Mesodermal cell (in vitro differentiated cells): ENCODE data around the gene TRAPPC2B.
A peak's percentile ranks its signal among the peaks of the same experiment; 100 is the strongest.

Experiments
- H3K27ac ChIP-seq: 2 replicates; pipeline ENCODE4 v1.7.0; 2013; ENCODE audit warnings: mild to moderate bottlenecking, low read depth, low read length, moderate library complexity; ENCODE audit not compliant: severe bottlenecking
- H3K36me3 ChIP-seq: 2 replicates; pipeline ENCODE4 v1.7.1; 2013; ENCODE audit warnings: mild to moderate bottlenecking, low read length, moderate library complexity; ENCODE audit not compliant: control insufficient read depth, insufficient read depth
- H3K4me1 ChIP-seq: one replicate; pipeline ENCODE4 v1.7.1; 2013; ENCODE audit warnings: mild to moderate bottlenecking, low read length; ENCODE audit not compliant: insufficient read depth, control insufficient read depth, poor library complexity, severe bottlenecking
- H3K4me3 ChIP-seq: 2 replicates; pipeline ENCODE4 v1.7.0; 2013; ENCODE audit warnings: low read length, control low read depth, mild to moderate bottlenecking; ENCODE audit not compliant: insufficient read depth, poor library complexity, severe bottlenecking; ENCODE audit errors: extremely low read depth
- H3K9me3 ChIP-seq: 2 replicates; pipeline ENCODE4 v1.7.1; 2013; ENCODE audit warnings: mild to moderate bottlenecking, low read length, moderate library complexity; ENCODE audit not compliant: control insufficient read depth
- WGBS, 2 experiments: methylation state at CpG; one replicate each; pipeline ENCODE4 v1.1.5; 2013; ENCODE audit warnings: missing lambda C conversion rate in 2 of 2; ENCODE audit not compliant: insufficient coverage in 2 of 2; 5-methylcytosine and 5-hydroxymethylcytosine counted together

TRAPPC2B gene

DNA sequence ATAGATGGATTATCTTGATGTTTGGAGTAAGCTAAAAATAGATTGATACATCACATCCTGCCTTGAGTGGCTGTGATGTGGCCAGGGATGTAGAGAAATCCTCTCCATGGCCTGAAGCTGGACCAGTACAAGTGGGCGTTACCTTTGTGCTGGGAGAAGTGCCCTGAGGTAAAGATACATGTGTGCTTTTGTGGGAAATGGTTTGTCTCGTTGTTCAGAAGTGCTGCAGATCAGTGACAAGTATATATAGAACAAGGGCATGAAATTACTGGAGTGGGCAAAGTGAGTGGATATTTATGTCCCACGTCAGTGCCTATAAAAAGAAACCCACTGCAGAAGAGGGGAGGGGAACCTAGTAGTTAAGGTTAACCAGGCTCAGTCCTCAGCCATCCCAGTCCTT lies 24.5 kb upstream of the TRAPPC2B start:
- Histone ChIP-seq H3K9me3 (no peaks in the 10 kb centered on the region), H3K36me3 (no peaks in the 10 kb centered on the region), H3K4me1 (no peaks in the 10 kb centered on the region), H3K4me3 (no peak overlapping the region), H3K27ac (no peak overlapping the region)
- 71 to 82% methylated on average over 1 to 2 of the region's 3 CpGs for WGBS, 2 experiments

DNA sequence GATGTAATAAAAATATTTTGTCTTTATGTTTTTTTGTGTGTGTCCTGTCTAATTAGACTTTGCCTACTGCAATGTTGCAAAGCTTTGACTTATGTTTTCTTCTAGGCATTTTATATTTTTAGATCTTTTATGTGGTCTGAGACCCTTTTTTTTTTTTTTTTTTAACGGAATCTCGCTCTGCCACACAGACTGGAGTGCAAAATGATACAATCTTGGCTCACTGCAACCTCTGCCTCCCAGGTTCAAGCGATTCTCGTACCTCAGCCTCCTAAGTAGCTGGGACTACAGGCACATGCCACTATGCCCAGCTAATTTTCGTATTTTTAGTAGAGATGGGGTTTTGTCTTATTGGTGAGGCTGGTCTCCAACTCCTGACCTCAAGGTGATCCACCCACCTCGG lies 20.8 kb upstream of the TRAPPC2B start:
- no peak overlapping the region for H3K27ac ChIP-seq
- H3K36me3 ChIP-seq = no peaks in the 10 kb centered on the region
- H3K4me1 ChIP-seq = no peaks in the 10 kb centered on the region
- WGBS, 2 experiments = 77 to 78% methylated on average over 3 to 5 of the region's 6 CpGs
- no peak overlapping the region for H3K4me3 ChIP-seq
- H3K9me3 ChIP-seq = no peaks in the 10 kb centered on the region

DNA sequence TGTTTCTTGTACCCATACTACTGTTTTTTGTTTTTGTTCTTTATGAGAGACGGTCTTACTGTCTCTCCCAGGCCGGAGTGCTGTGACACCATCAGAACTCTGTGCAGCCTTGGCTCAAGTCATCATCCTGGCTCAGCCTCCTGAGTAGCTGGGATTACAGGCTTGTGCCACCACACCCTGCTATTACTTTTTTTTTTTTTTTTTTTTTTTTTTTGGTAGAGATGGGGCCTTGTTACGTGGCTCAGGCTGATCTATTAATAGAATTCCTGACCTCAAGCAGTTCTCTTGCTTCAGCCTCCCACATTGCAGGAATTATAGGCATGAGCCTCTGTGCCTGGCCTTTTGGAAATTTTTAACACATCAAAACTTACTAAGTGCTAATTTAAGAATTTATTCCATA lies 15.2 kb upstream of the TRAPPC2B start:
- H3K27ac ChIP-seq = no peak overlapping the region
- no peak overlapping the region for H3K4me3 ChIP-seq
- H3K4me1 ChIP-seq = no peaks in the 10 kb centered on the region
- no CpG with 5 or more reads among the region's 3 CpGs for whole genome bisulfite sequencing, 2 experiments
- peaks cover 8% of the 10 kb centered on the region for H3K36me3 ChIP-seq
- H3K9me3 ChIP-seq = no peaks in the 10 kb centered on the region

DNA sequence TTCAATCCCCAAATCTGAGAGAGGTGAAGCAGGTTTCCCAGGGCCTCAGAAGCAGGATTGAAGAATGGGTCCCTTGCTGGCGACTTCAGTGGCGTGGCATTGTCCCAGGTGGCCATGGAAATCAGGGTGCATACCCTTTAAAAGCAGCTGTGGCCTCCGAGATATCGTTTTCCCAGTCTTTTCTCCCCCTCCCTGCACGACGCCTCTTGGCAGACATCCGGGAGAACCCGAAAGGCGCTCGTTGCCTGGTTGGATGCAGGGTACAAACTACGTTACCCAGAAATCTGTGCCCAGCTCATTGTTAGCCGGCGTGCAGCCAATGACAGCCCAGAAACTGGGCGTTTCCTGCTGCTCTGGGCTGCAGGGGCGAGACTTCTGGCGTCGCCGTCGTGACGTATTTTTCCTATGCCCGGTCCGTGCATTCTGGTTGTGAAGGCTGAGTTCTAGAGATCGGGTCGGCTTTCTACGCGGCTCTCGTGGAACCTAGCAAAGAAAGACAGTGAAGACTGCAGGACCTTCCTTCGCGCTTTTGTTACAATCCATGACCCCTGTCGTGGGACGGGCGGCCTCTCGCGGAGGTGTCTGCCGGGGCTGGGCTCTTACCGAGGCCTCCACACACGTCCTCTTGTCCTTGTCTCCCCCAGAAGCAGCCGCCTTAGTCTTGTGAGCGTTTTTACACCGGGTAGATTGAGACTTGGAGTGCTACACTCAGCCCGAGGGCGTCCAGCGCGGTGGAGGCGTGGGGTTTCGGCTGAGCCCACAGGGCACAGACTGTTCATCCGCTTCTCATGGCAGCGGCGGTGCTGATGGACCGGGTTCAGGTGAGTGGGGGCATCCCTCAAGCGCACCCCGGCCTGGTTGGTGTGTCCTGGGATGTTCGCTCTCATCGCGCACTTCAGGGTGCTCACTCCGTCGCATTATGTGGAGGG lies 12.2 kb upstream of the TRAPPC2B start, which contains the start of gene ZNF304:
ZNF304 (plus strand) TSS at position 395 of the 929 bp plus-strand sequence; CDS start at position 789, 394 bp downstream.
- no peaks in the 10 kb centered on the region for H3K4me1 ChIP-seq
- peaks cover 37% of the 10 kb centered on the region for H3K36me3 ChIP-seq
- H3K9me3 ChIP-seq = no peaks in the 10 kb centered on the region
- WGBS, 2 experiments = 1% methylated on average over 39 to 56 of the region's 57 CpGs
- peak within 1 kb of the TSS; percentile 97 for H3K4me3 ChIP-seq
- peak within 1 kb of the TSS; percentile 71 for H3K27ac ChIP-seq

DNA sequence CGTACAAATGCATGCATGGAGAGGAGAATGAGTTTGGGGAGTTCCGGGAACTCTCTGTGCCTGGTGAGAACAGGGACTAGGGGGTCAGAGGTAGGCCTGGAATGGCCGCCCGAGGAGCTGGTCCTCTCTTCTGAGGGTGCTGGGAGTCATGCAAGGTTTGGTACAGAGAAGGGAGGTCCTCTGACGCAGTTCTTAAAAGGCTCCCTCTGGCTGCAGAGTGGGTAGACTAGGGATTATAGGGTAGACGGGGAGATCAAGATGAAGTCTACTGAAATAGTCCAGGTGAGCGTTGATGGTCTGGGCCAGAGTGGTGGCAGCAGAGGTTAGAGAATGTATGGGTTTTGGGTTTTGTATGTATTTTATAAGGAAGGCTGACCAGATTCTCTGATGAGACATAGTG lies 11.5 kb upstream of the TRAPPC2B start:
- H3K27ac ChIP-seq = peak overlapping the region; percentile 71
- H3K9me3 ChIP-seq = no peaks in the 10 kb centered on the region
- no peaks in the 10 kb centered on the region for H3K4me1 ChIP-seq
- WGBS, 2 experiments = 24 to 36% methylated on average over 6 to 7 of the region's 7 CpGs
- H3K36me3 ChIP-seq = peaks cover 44% of the 10 kb centered on the region
- peak overlapping the region; percentile 97 for H3K4me3 ChIP-seq

DNA sequence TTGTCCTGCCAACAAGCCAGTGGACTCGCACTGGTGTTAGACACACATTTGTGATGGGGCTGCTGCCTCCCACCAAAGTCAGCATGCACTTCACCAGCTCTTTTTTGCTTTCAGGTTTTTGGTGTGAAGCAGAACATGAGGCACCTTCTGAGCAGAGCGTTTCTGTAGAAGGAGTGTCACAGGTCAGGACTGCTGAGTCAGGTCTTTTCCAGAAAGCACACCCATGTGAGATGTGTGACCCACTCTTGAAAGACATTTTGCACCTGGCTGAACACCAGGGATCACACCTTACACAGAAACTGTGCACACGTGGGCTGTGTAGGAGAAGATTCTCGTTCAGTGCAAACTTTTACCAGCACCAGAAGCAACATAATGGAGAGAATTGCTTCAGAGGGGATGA lies 7.4 kb upstream of the TRAPPC2B start:
- H3K4me1 ChIP-seq = no peaks in the 10 kb centered on the region
- H3K9me3 ChIP-seq = no peaks in the 10 kb centered on the region
- H3K27ac ChIP-seq = no peak overlapping the region
- WGBS, 2 experiments = 91 to 100% methylated on average over 2 to 3 of the region's 4 CpGs
- peaks cover 62% of the 10 kb centered on the region for H3K36me3 ChIP-seq
- no peak overlapping the region for H3K4me3 ChIP-seq

DNA sequence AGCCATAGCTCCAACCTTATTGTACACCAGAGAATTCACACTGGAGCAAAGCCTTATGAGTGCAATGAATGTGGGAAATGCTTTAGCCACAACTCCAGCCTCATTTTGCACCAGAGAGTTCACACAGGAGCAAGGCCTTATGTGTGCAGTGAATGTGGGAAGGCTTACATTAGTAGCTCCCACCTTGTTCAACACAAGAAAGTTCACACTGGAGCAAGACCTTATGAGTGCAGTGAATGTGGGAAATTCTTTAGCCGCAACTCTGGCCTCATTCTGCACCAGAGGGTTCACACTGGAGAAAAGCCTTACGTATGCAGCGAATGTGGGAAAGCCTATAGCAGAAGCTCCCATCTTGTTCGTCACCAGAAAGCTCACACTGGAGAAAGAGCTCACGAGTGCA lies 5.9 kb upstream of the TRAPPC2B start:
- H3K36me3 ChIP-seq = peaks cover 61% of the 10 kb centered on the region
- no peaks in the 10 kb centered on the region for H3K4me1 ChIP-seq
- 95 to 96% methylated on average over 5 of the region's 5 CpGs for WGBS, 2 experiments
- no peak overlapping the region for H3K4me3 ChIP-seq
- H3K9me3 ChIP-seq = no peaks in the 10 kb centered on the region
- no peak overlapping the region for H3K27ac ChIP-seq

DNA sequence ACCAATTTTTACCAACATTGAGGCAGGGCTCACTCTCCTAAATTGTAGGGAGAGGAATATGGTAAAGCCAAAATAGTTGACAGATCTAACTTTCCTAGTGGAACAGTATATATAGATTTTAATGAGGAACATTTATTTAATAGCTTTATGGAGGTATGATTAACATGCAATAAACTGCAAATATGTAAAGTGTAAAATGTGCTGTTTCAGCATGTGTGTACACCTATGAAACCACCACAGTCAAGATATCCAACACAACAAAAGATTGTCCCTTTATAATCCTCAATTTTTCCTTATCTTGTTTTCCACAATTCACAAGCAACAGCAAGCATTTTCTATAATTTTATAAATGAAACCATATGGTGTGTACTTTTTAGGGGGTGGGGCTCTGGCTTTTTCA lies 4.1 kb upstream of the TRAPPC2B start:
- H3K36me3 ChIP-seq = peaks cover 43% of the 10 kb centered on the region
- no peak overlapping the region for H3K27ac ChIP-seq
- H3K9me3 ChIP-seq = no peaks in the 10 kb centered on the region
- H3K4me3 ChIP-seq = no peak overlapping the region
- H3K4me1 ChIP-seq = no peaks in the 10 kb centered on the region

DNA sequence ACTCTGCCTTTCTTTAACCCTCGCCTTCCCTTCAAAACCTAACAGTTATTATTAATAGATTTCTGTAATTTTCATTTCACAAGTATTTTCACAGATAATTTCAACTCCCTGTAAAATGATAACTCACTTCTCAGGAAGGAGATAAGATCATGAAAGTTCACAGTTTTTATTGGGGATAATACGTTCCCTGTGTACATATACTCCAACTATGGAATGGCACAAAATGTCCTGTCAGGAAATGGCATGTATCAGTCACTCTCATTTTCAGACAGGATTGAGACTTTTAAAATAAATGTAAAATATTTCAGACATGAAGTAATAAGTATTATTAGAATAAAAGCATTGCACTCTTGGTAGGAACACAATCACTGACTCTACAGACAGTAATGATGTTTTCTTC lies 932 bp upstream of the TRAPPC2B start:
- H3K9me3 ChIP-seq = no peaks in the 10 kb centered on the region
- H3K4me1 ChIP-seq = no peaks in the 10 kb centered on the region
- H3K36me3 ChIP-seq = peaks cover 15% of the 10 kb centered on the region
- peak overlapping the region; percentile 85 for H3K27ac ChIP-seq
- WGBS, 2 experiments = 100% methylated on average over 1 of the region's 2 CpGs; no CpG with 5 or more reads in 1 of the 2 experiments
- peak overlapping the region; percentile 72 for H3K4me3 ChIP-seq

DNA sequence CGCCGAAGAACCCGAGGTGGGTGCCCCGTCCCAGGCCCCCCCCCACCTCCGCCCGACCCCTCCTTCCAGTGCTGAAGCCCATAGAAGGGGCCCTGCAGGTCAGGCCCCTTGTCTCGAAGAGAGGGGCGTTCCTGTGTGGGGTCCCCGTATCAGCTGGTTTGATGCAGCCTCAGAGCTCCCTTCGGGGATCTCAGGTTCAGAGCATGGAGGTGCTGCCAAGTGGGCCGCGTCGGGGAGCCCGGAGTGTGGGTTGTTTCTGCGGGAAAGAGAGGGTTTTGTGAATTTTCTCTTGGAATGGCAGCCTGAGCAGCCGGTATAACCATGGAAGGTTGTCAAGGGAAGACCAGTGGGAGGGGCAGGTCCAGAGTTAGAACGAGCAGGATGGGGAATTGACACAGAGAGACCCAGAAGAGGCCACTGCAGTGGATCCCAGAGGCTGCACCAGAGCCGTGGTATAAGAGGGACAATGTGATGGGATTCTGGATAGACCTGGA lies 384 bp downstream of the TRAPPC2B start:
- WGBS, 2 experiments = 3 to 6% methylated on average over 12 of the region's 18 CpGs
- H3K27ac ChIP-seq = peak overlapping the region; percentile 86

DNA sequence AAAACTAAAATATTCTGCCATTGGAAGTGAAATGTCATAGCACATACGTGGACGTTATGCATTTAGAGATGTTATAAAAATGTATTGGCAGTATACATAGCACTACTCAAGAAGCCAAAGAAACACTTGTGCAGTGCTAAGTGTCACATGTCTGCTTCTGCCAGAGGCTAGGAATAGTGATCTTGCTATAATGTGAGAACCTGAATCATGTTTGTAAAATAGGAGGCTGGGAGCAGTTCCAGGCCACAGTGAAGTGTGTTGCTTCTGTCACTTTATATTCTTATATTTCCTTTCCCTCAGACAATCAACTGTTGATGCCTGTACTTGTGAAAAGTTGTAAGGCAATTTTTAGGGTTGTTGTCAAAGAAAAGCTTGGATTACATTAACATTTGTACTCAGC lies 3.4 kb downstream of the TRAPPC2B start:
- Histone ChIP-seq H3K36me3 (peaks cover 9% of the 10 kb centered on the region), H3K4me3 (no peak overlapping the region), H3K4me1 (no peaks in the 10 kb centered on the region), H3K9me3 (no peaks in the 10 kb centered on the region), H3K27ac (no peak overlapping the region)
- WGBS, 2 experiments = 100% methylated on average over 2 of the region's 2 CpGs

More for the DNA sequence above, 384 bp downstream of the TRAPPC2B start:
- Histone ChIP-seq H3K36me3 (peaks cover 4% of the 10 kb centered on the region), H3K4me3 (peak overlapping the region; percentile 72), H3K9me3 (no peaks in the 10 kb centered on the region), H3K4me1 (no peaks in the 10 kb centered on the region)
